ENCODE measurements around the gene GPX2. TPM values are rescaled to one million over a fixed set of nuclear protein-coding genes. Genes with fewer than 3 reads are reported as not detected.
"Not testable (repeated sequence)": the region's sequence is repeated elsewhere in the genome, so short reads cannot be mapped to it uniquely, and the experiment has no call there.

Gene GPX2
- total and polyA plus RNA-seq, 12 donors, result 0.31 to 1.4 (median 0.55) TPM; not detected in 8

DNA sequence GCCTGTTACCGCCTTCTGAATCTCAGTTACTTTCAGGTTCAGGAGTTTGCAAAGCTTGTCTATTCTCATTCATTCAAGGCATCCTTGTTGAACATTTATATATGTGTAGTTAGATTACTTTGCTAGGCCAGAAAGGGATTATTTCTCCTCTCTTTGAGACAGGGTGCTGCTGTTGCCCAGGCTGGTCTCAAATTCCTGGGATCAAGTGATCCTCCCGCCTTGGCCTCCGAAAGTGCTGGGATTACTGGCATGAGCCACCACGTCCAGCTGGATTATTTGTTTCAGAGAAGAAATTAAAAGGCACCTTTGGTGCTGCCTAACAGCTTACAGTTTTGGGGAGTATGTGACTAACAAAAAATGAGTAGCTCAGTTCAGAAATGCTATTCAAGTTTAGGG is 27.5 kb downstream of the GPX2 start:
- Histone ChIP-seq H3K36me3 (replicated peaks in 1 of 2) (no peaks in the 10 kb centered on the region), H3K4me1 (replicated peaks in 1 of 2) (peaks cover 20 to 47% of the 10 kb centered on the region in 2 donors), H3K27ac (peak overlapping the region in 4 of 5 donors; percentile 94 to 99 (median 96)), H3K4me3 (peak overlapping the region; percentile 30 to 94 (median 86)), H3K27me3 (no peaks in the 10 kb centered on the region), H3K9me3 (replicated peaks in 1 of 3) (no peaks in the 10 kb centered on the region)
- TF ChIP-seq POLR2A (IDR thresholded peaks at IDR 0.05), result no peak
- TF ChIP-seq, protein P1, sequence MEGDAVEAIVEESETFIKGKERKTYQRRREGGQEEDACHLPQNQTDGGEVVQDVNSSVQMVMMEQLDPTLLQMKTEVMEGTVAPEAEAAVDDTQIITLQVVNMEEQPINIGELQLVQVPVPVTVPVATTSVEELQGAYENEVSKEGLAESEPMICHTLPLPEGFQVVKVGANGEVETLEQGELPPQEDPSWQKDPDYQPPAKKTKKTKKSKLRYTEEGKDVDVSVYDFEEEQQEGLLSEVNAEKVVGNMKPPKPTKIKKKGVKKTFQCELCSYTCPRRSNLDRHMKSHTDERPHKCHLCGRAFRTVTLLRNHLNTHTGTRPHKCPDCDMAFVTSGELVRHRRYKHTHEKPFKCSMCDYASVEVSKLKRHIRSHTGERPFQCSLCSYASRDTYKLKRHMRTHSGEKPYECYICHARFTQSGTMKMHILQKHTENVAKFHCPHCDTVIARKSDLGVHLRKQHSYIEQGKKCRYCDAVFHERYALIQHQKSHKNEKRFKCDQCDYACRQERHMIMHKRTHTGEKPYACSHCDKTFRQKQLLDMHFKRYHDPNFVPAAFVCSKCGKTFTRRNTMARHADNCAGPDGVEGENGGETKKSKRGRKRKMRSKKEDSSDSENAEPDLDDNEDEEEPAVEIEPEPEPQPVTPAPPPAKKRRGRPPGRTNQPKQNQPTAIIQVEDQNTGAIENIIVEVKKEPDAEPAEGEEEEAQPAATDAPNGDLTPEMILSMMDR (IDR thresholded peaks at IDR 0.05), result no peak
- no peak for DNase-seq
- 20 to 31% (median 26%) methylated on average over 4 of the region's 4 CpGs for WGBS, 4 donors
- intact Hi-C loops (cut with DNase I), result no loop called here

DNA sequence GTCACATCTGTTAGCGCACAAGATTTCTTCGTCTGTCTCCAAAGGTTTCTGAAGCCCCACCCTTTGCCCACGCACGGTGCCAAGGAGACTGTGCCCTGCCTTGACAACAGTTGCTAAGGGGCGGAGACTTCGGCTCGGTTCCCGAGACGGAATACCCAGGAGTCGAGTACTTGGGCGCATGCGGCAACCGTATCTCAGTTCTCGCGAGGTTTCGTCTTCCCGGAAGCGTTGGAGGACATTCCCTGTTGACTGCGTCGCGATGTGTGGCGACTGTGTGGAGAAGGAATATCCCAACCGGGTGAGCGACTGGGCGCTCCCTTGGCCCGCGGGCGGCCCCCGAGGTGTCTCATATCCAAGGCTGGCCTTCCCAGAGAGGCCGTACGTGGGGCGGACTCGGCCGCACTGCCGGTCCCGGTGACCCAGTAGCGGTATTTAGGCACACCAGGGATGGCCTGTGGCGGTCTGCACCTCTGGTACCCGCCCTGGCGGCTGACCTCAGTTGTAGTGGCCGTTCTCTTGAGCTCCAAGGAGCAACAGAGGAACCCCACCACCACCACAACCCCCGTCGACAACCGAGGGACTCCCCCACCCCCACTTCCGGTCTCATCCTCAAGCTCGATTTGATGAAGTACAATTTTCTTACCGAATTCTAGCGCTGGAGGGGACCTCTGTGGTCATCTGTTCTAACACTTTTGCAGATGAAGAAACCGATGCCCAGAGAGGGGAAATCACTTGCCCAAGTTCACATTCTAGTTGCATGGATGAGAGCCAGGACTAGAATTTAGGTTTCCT is 28.1 kb downstream of the GPX2 start, which contains the start of gene CHURC1:
Gene CHURC1 (plus strand): TSS at position 219 of the 792 bp plus-strand sequence. CDS start 41 bp downstream, at position 260.
- intact Hi-C loops (cut with DNase I), result loop anchor here in 1 of 2 donors (5.0 kb wide), 1 partner anchor 68 kb away; no protein-coding TSS in a partner anchor
- TF ChIP-seq, protein P1 (IDR thresholded peaks at IDR 0.05), result peak in 1 of 6 experiments; percentile 12
- peak; percentile 82 to 91 for TF ChIP-seq POLR2A (IDR thresholded peaks at IDR 0.05)
- Histone ChIP-seq H3K4me1 (replicated peaks in 1 of 2) (peaks cover 20 to 41% of the 10 kb centered on the region in 2 donors), H3K4me3 (peak within 1 kb of the TSS; percentile 30 to 94 (median 86)), H3K36me3 (replicated peaks in 1 of 2) (no peaks in the 10 kb centered on the region), H3K27ac (peak within 1 kb of the TSS; percentile 92 to 99 (median 95)), H3K27me3 (no peaks in the 10 kb centered on the region), H3K9me3 (replicated peaks in 1 of 3) (no peaks in the 10 kb centered on the region)
- 0% methylated on average over 14 to 49 of the region's 49 CpGs for WGBS, 4 donors
- DNase-seq, result peak; percentile 99 to 100 (median 99)

DNA sequence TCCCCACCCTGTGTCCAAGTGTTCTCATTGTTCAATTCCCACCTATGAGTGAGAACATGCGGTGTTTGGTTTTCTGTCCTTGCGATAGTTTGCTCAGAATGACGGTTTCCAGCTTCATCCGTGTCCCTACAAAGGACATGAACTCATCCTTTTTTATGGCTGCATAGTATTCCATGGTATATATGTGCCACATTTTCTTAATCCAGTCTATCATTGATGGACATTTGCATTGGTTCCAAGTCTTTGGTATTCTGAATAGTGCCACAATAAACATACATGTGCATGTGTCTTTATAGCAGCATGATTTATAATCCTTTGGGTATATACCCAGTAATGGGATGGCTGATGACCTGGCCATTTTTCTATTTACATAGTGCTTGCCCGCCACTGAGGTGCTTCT is 29.1 kb downstream of the GPX2 start:
- H3K4me1 ChIP-seq (replicated peaks in 1 of 2), result peaks cover 20 to 32% of the 10 kb centered on the region in 2 donors
- WGBS, 4 donors, result 15 to 78% (median 55%) methylated on average over 1 to 5 of the region's 5 CpGs
- peak overlapping the region in 1 of 5 donors; percentile 94 for H3K27ac ChIP-seq
- intact Hi-C loops (cut with DNase I), result loop anchor here in 1 of 2 donors (5.0 kb wide), 1 partner anchor 69 kb away; no protein-coding TSS in a partner anchor
- not testable (repeated sequence) for DNase-seq; H3K27me3 ChIP-seq; H3K36me3 ChIP-seq (replicated peaks in 1 of 2); H3K9me3 ChIP-seq (replicated peaks in 1 of 3)
- peak overlapping the region in 1 of 4 donors; percentile 94 for H3K4me3 ChIP-seq

DNA sequence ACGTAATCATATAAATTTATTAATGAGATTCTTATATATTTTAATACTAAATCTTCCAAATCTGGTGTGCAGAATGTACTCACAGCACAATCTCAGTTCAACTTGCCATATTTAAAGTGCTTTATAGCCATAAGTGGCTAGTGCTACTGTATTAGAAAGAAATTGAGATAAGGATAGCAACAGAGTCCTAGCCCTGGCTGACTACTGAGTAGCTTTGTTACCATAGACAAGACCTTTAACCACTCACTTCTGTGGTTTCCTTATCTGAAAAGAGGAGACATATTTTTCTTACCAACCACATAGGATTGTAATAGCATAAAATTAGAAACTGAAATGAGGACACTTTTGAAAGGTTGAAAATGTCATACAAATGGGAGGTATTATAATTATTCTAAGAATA is 30.3 kb downstream of the GPX2 start:
- no peak for TF ChIP-seq POLR2A (IDR thresholded peaks at IDR 0.05)
- TF ChIP-seq, protein P1 (IDR thresholded peaks at IDR 0.05), result no peak
- 0 to 37% (median 0%) methylated on average over 1 of the region's 1 CpG for WGBS, 4 donors
- Histone ChIP-seq H3K36me3 (replicated peaks in 1 of 2) (no peaks in the 10 kb centered on the region), H3K27ac (no peak overlapping the region), H3K4me3 (no peak overlapping the region), H3K27me3 (peaks cover 4% of the 10 kb centered on the region), H3K9me3 (replicated peaks in 1 of 3) (no peaks in the 10 kb centered on the region), H3K4me1 (replicated peaks in 1 of 2) (peaks cover 12 to 24% of the 10 kb centered on the region in 2 donors)
- intact Hi-C loops (cut with DNase I), result loop anchor here in 1 of 2 donors (5.0 kb wide), 1 partner anchor 70 kb away; no protein-coding TSS in a partner anchor
- DNase-seq, result no peak
